ENCODE results near the gene TBP.

TBP gene

DNA sequence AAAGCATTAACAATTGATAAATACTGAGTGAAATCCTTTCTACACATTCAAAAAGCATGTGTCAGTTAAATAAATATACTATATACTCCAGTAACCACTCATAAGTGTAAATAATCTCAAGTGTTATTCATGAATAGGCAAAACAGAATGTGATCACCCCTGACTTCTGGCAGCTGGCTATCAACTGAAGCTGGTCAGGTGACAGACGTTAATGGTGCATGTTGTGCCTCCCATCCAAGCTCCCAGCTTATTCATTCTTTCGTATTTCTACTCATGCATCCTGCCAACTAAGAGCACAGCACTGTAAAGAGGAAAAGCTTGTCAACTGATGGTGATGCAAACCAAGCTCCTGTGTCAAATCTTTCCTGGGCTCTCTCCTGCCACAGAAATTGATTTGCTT, 8.8 kb upstream of the TBP start:
- peaks cover 84% of the 10 kb centered on the region for H3K79me2 ChIP-seq (ENCODE audit: control insufficient read depth, low read length)
- no peak overlapping the region for H3K4me3 ChIP-seq (ENCODE audit: low read length)
- no peaks in the 10 kb centered on the region for H3K9me3 ChIP-seq (ENCODE audit: control insufficient read depth, insufficient read depth, low read length)
- TF ChIP-seq, protein P1, sequence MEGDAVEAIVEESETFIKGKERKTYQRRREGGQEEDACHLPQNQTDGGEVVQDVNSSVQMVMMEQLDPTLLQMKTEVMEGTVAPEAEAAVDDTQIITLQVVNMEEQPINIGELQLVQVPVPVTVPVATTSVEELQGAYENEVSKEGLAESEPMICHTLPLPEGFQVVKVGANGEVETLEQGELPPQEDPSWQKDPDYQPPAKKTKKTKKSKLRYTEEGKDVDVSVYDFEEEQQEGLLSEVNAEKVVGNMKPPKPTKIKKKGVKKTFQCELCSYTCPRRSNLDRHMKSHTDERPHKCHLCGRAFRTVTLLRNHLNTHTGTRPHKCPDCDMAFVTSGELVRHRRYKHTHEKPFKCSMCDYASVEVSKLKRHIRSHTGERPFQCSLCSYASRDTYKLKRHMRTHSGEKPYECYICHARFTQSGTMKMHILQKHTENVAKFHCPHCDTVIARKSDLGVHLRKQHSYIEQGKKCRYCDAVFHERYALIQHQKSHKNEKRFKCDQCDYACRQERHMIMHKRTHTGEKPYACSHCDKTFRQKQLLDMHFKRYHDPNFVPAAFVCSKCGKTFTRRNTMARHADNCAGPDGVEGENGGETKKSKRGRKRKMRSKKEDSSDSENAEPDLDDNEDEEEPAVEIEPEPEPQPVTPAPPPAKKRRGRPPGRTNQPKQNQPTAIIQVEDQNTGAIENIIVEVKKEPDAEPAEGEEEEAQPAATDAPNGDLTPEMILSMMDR (IDR thresholded peaks at IDR 0.05; ENCODE audit: low read depth, low read length, poor library complexity, severe bottlenecking): no peak
- no peak for TF ChIP-seq EZH2phosphoT487 (IDR thresholded peaks at IDR 0.05; ENCODE audit: borderline replicate concordance, low read length)
- H3K4me2 ChIP-seq (ENCODE audit: low read length): no peak overlapping the region
- no peaks in the 10 kb centered on the region for H3K27me3 ChIP-seq (ENCODE audit: control insufficient read depth, low read length)
- H3K27ac ChIP-seq (ENCODE audit: low read depth, low read length): no peak overlapping the region
- peaks cover 10% of the 10 kb centered on the region for H3K4me1 ChIP-seq (ENCODE audit: control insufficient read depth, low read length)
- 0 out of 2 replicates have a peak, but pooled peaks cover 4% of the 10 kb centered on the region for H3F3A ChIP-seq (ENCODE audit: control insufficient read depth, insufficient read depth)
- H3K9me2 ChIP-seq (replicated peaks; ENCODE audit: control insufficient read depth, low read length): no peaks in the 10 kb centered on the region
- H4K20me1 ChIP-seq (ENCODE audit: control insufficient read depth, insufficient read depth, low read depth, low read length): peaks cover 17% of the 10 kb centered on the region
- H3K36me3 ChIP-seq (ENCODE audit: control insufficient read depth, low read length): peaks cover 100% of the 10 kb centered on the region

- Histone ChIP-seq H3K36me3 (ENCODE audit: control insufficient read depth, low read length) (peaks cover 75% of the 10 kb centered on the region), H3K4me3 (ENCODE audit: low read length) (peak within 1 kb of the TSS; percentile 99), H3K9me2 (replicated peaks; ENCODE audit: control insufficient read depth, low read length) (no peaks in the 10 kb centered on the region), H3K4me1 (ENCODE audit: control insufficient read depth, low read length) (peaks cover 30% of the 10 kb centered on the region), H3K4me2 (ENCODE audit: low read length) (peak within 1 kb of the TSS; percentile 94), H3K79me2 (ENCODE audit: control insufficient read depth, low read length) (peaks cover 93% of the 10 kb centered on the region), H3K27ac (ENCODE audit: low read depth, low read length) (peak within 1 kb of the TSS; percentile 62), H3K9me3 (ENCODE audit: control insufficient read depth, insufficient read depth, low read length) (no peaks in the 10 kb centered on the region), H4K20me1 (ENCODE audit: control insufficient read depth, insufficient read depth, low read depth, low read length) (peaks cover 44% of the 10 kb centered on the region), H3F3A (ENCODE audit: control insufficient read depth, insufficient read depth) (0 out of 2 replicates have a peak, but pooled peaks cover 4% of the 10 kb centered on the region), H3K27me3 (ENCODE audit: control insufficient read depth, low read length) (no peaks in the 10 kb centered on the region)
- TF ChIP-seq, protein P1 (IDR thresholded peaks at IDR 0.05; ENCODE audit: low read depth, low read length, poor library complexity, severe bottlenecking): no peak
- no peak for TF ChIP-seq EZH2phosphoT487 (IDR thresholded peaks at IDR 0.05; ENCODE audit: borderline replicate concordance, low read length)
Observed at GRCh38 chr6:170552765-170553533, 1.2 kb upstream of the TBP start, which contains the start of gene PSMB1. PSMB1 (minus strand) TSS chr6:170553307; CDS start chr6:170553242, 65 bp downstream.

DNA sequence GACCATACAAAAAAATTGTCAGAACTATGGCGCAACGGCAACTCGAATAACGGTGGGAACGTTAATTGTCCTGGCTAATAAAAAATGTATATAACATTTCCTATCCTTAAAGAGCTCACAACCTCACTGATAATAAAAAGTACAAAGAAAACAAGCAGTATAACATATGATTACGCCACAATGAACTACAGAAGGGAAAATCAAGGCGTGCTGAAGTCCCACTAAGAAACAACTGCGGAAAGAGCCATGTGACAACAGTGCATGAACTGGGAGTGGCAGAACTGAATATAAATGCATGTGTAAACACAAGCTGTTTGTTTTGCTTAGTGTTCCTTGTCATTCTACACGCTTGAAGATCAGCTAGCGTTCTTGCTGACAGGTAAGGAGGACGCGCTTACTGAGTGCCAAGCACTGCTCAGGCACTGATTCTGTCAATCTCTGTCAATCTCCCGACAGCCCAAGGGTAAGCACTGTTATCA, 596 bp upstream of the TBP start:
- Histone ChIP-seq H4K20me1 (ENCODE audit: control insufficient read depth, insufficient read depth, low read depth, low read length) (peaks cover 44% of the 10 kb centered on the region), H3K27me3 (ENCODE audit: control insufficient read depth, low read length) (no peaks in the 10 kb centered on the region), H3K27ac (ENCODE audit: low read depth, low read length) (peak overlapping the region; percentile 62), H3K4me2 (ENCODE audit: low read length) (peak overlapping the region; percentile 94), H3K9me3 (ENCODE audit: control insufficient read depth, insufficient read depth, low read length) (no peaks in the 10 kb centered on the region), H3K4me1 (ENCODE audit: control insufficient read depth, low read length) (peaks cover 30% of the 10 kb centered on the region), H3F3A (ENCODE audit: control insufficient read depth, insufficient read depth) (0 out of 2 replicates have a peak, but pooled peaks cover 4% of the 10 kb centered on the region), H3K79me2 (ENCODE audit: control insufficient read depth, low read length) (peaks cover 92% of the 10 kb centered on the region), H3K4me3 (ENCODE audit: low read length) (peak overlapping the region; percentile 99), H3K9me2 (replicated peaks; ENCODE audit: control insufficient read depth, low read length) (no peaks in the 10 kb centered on the region), H3K36me3 (ENCODE audit: control insufficient read depth, low read length) (peaks cover 73% of the 10 kb centered on the region)
- no peak for TF ChIP-seq EZH2phosphoT487 (IDR thresholded peaks at IDR 0.05; ENCODE audit: borderline replicate concordance, low read length)
- TF ChIP-seq, protein P1 (IDR thresholded peaks at IDR 0.05; ENCODE audit: low read depth, low read length, poor library complexity, severe bottlenecking): no peak
